ENCODE measurements around the gene KCNA2.

Gene KCNA2

GRCh38 chr1:110605901-110606656, at the start of gene KCNA2:
Gene KCNA2, minus strand, starts transcription at chr1:110606358. Its CDS starts 1,576 bp downstream, at chr1:110604782.
- DNase-seq: peak; percentile 31

- no peak for DNase-seq
Observed at GRCh38 chr1:110650609-110651008, 44.5 kb upstream of the KCNA2 start.

GRCh38 chr1:110648417-110648816, 42.3 kb upstream of the KCNA2 start:
- DNase-seq: no peak

- DNase-seq: no peak
Observed at GRCh38 chr1:110647254-110647891, 41.2 kb upstream of the KCNA2 start.

GRCh38 chr1:110645821-110646735, 39.9 kb upstream of the KCNA2 start:
- no peak for DNase-seq

GRCh38 chr1:110645211-110645610, 39.1 kb upstream of the KCNA2 start:
- DNase-seq: no peak

- no peak for DNase-seq
Observed at GRCh38 chr1:110643879-110644472, 37.8 kb upstream of the KCNA2 start.

GRCh38 chr1:110639724-110640386, 33.7 kb upstream of the KCNA2 start:
- DNase-seq: no peak

- no peak for DNase-seq
Observed at GRCh38 chr1:110638556-110638955, 32.4 kb upstream of the KCNA2 start.

- no peak for DNase-seq
Observed at GRCh38 chr1:110638058-110638457, 31.9 kb upstream of the KCNA2 start.

- DNase-seq: no peak
Observed at GRCh38 chr1:110637475-110637874, 31.3 kb upstream of the KCNA2 start.

- no peak for DNase-seq
Observed at GRCh38 chr1:110636149-110636935, 30.2 kb upstream of the KCNA2 start.

GRCh38 chr1:110635434-110635833, 29.3 kb upstream of the KCNA2 start:
- no peak for DNase-seq

- no peak for DNase-seq
Observed at GRCh38 chr1:110634455-110635311, 28.5 kb upstream of the KCNA2 start.

GRCh38 chr1:110634086-110634454, 27.9 kb upstream of the KCNA2 start:
- DNase-seq: no peak

GRCh38 chr1:110633646-110634030, 27.5 kb upstream of the KCNA2 start:
- no peak for DNase-seq

GRCh38 chr1:110631836-110632620, 25.9 kb upstream of the KCNA2 start:
- no peak for DNase-seq

- DNase-seq: peak; percentile 64
Observed at GRCh38 chr1:110630839-110631663, 24.9 kb upstream of the KCNA2 start.

Data from NCI-H748 treated with DMSO at 0.1 percent for 48 hours (cell line).